Stimulated activated CD4-positive, alpha-beta T cell treated with anti-CD3 and anti-CD28 coated beads, Interleukin-2, amount 100 ng/mL, for 48 hours (primary cell): Measurements from ENCODE around the gene POLD4.
A peak's percentile ranks its signal among the peaks of the same experiment; 100 is the strongest.
"Not testable (repeated sequence)": the region's sequence is repeated elsewhere in the genome, so short reads cannot be mapped to it uniquely, and the experiment has no call there.

Experiments used
- DNase-seq, 2 donors: peaks; one replicate each; pipeline ENCODE4 v3.0.0-alpha.2; 2020

Gene POLD4

DNA sequence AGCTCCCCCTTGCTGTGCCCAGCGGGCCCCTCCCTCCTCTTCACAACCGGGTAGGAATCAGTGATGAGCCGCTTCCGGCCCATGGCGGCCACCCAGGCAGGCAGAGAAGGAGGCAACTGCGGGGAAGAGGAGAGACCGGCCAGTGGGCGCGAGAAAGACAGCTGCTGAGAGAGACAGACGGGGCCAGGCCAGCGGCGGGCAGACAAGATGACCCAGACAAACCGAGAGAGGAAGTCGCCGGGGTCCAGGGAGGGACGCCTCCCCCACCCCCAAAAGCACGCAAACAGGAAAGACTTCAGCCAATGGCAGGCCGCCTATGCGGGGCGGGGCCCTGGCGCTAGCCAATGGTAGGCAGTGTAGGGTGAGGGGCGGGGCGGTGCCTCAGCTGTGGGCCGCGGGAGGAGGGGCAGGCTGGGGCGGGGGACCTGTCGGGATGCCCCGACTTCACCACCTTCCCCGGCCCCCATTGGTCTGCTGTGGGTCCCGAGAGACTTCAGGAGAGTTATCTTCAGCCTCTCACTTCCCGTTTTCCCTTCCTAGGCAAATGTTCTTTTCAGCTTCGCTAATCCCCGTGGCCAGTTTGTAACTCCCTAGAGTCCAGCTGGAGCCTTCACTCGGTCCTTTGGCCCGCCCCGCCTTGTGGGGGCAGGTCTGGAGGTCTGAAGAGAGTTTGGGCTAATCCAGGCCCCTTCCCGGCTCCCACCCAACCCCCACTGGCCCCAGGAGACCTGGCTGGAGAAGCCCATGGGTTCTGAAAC is at the start of gene POLD4:
Gene POLD4 (minus strand): TSS at position 230 of the 758 bp plus-strand sequence. CDS start 147 bp downstream, at position 83.
- peak; percentile 92 to 94 for DNase-seq

DNA sequence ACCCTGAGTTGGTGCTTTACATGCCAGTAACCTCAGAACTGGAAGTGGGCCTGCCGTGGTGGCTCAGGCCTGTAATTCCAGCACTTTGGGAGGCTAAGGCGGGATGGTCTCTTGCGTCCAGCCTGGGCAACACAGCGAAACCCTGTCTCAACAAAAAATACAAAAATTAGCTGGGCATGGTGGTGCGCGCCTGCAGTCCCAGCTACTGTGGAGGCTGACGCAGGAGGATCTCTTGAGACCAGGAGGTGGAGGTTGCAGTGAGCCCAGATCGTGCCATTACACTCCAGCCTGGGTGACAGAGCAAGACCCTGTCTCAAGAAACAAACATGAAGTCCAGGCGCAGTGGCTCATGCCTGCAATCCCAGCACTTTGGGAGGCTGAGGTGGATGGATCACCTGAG is 49.7 kb upstream of the POLD4 start:
- not testable (repeated sequence) for DNase-seq

DNA sequence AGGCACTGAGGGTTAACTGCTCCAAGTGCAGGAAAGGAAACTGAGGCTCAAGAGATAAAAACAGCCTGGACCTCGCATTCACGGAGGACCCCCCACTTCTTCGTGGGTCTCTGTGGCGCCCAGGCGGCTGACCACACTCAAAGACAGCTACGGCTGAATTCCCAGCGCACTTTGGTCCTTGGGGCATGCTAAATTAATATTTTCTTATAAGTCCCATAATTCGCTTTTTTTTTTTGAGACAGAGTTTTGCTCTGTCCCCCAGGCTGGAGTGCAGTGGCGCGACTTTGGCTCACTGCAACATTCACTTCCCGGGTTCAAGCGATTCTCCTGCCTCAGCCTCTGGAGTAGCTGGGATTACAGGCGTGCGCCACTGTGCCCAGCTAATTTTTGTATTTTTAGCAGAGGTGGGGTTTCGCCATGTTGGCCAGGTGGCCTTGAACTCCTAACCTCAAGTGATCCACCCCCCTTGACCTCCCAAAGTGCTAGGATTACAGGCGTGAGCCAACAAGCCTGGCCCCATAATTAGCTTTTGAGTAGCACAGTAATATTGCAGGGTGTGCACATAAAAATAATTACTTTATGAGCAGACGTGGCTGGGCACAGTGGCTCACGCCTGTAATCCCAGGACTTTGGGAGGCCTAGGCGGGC is 49.0 kb upstream of the POLD4 start:
- not testable (repeated sequence) for DNase-seq

DNA sequence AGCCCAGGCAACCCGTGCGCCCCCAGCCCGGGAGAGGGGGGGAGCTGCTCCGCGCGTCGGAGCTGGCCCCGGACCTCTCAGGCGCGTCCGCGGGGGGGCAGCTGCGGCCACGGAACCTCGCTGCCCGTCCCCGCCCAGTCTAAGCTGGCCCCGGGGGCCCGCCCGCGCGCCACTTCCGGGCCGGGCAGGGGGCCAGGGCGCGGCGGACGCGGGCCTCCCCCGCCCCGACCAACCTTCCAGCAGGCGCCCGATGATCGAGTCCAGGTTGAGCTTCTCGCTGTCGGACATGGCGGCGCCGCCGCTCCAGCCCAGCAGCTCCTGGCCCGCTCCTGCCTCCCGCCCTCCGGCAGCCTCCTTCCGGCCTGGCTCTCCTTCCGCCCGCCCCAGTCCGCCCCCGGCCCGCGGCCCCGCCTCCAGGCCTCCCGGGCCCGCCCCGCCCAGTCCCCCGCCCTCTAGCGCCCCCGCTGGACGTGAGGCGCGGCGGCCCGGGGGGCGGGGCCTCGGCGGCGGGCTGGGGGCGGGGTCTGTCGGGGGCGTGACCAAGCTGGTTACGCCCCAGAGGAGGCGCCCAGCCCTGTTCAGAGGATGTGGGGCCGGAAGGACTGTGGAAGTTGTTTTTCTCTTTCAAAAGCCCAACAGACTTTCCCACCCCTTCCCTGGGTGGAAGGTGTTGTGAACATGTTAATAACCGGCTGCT is 48.3 kb upstream of the POLD4 start, which contains the start of gene PPP1CA:
Gene PPP1CA (minus strand): TSS at position 364 of the 697 bp plus-strand sequence. CDS start 76 bp downstream, at position 288.
- peak; percentile 92 to 96 for DNase-seq

DNA sequence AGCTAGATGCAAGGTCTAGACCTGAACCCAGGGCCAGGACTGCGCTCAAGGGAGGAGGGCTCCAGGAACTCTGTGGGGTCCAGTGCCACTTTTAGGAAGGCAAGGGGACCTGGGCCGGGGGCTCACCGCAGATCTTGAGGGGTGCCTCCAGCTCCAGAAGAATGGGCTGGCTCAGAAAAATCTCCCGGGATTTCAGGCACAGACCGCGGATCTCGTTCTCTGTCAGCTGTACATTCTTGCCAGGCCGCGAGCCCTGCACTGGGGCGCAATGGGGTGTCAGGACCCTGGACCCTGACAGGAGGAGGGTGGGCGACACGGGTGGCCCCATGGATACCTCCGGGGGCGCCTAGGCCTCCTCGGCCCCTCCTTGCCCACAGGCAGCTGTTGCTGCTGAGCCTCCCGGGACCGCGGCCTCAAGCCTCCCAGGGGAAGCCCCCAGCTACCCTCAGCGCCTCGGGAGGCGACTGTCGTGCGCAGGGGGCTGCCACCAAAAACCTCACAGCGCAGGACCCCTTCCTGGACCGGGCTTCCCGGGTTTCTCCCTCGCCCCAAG is 47.7 kb upstream of the POLD4 start:
- DNase-seq, result no peak

DNA sequence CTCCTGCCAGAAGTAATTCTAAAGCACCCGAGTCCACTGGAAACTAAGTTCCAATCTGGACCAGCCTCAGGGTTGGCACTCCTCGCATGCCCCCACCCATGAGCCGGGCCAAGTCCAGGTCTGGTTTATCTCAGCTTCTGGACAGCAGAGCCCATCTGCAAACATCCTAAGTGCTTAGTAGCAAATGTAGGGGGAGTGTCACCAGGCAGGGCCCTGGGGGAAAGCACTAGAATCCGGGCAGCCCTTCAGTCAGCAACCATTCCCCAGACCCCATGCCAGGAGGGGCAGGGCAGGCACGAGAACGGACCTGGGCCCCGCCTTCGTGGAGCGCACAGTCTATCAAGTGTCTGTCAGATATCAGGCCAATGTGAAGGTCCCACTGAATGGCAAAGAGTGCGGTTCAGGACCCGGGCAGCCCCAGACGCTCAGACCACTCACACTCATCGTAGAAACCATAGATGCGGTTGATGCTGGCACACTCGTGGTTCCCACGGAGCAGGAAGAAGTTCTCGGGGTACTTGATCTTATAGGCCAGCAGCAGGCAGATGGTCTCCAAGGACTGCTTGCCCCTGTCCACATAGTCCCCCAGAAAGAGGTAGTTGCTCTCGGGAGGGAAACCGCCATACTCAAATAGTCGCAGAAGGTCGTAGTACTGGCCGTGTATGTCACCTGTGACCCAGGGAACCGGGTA is 47.0 kb upstream of the POLD4 start:
- no peak for DNase-seq

DNA sequence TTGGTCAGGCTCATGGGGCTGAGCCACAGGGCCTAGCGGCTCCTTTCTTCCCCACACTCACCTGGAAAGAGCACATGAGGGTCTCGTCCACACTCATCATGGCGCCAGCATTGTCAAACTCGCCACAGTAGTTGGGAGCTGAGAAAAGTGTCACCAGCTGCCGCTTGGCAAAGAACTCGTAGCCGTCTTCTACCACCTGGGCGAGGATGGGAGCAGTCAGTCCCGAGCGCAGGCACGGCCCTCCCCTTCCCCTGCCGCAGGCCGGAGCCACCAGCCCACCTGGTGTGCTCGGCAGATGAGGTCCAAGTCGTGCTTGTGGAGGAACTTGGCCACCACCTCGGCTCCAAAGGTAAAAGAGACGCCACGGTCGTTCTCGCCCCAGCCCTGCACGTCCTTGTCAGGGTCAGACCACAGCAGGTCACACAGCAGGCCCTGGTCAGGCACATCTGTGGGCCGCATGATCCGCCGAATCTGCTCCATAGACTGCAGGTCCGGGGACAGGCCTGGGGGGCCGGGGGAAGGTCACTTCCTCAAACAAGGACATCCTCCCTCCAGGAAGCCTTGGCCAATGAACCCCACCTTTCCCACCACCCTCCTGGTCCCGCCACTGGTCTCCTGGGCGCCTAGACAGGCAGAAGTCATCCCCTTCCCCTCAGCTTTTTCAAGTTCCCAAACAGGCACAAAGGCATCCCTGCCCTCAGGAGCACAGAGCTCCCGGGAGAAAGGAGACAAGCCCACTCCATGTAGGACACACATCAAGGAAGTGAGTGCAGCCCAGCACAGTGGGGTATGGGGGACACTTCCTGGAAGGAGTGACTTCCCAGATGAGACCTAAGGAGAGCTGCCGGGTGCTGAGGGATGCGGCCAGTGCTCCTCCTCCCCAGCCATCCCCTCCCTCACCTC is 45.6 kb upstream of the POLD4 start:
- DNase-seq, result no peak

DNA sequence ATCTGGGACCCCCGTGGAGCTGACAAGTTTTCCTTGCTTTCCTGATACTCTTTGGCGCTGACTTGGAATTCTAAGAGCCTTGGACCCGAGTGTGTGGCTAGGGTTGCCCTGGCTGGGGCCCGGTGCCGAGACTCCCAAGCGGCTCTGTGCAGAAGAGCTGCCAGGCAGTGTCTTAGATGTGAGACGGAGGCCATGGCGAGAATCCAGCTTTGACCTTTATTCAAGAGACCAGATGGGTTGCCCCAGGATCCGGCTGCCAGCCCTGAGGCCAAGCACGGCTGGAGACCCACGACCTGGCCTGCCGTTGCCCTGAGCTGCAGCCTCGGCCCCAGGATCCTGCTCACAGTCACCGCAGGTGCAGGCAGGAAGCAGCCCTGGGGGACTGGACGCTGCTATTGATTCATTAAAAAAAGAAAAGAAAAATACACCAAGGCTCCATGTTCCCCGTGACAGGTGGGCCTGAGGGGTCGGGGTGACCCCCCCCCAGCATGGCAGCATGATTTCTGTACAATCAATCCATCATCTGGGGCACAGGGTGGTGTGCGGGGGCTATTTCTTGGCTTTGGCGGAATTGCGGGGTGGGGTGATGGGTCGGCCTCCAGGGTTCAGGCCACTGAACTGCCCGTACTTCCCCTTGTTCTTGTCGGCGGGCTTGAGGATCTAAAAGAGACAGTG is 44.8 kb upstream of the POLD4 start:
- DNase-seq, result no peak

DNA sequence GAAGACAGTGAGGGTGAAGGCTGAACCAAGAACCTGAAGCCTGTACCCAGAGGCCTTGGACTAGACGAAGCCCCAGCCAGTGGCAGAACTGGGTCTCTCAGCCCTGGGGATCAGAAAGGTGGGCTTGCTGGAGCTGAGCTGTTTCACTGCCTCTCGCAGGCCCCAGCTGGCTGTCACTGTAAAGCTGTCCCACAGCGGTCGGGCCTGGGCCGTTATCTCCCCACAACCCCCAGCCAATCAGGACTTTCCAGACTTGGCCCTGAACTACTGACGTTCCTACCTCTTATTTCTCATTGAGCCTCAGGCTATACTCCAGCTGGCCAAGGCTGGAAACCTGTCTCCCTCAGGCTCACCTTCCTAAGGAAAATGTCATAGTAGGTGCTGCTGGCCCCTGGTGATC is 44.2 kb upstream of the POLD4 start:
- DNase-seq, result no peak

DNA sequence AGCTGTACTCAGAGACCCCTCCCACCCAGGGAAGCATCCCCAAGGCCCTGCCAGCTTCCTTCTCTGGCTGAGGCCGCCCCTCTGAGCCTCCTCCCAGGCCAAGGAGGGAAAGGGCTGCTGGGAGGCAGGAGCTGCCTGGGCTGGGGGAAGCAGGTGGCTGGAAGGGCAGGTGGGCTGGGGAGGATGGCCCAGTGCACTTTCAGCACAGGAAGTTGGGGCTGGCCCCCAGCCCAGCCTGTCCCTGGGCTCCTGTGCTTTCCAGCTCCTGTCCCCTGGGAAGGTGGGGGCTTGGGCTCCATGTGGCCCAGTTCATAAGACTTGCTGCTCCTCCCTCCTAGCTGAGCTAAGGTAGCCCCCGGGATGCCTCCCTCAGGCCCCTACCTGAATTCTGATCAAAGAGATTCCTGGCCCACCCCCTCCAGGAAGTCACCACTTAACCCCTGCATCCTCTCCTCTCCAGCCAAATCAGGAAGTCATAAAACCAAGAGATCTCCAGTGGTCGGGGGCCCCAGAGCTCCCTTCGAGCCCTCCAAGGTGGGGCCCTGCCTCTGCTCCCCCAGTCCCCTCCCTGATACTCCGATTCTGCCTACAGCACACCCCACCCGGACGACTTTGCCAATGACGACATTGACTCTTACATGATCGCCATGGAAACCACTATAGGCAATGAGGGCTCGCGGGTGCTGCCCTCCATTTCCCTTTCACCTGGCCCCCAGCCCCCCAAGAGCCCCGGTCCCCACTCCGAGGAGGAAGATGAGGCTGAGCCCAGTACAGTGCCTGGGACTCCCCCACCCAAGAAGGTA is 43.4 kb upstream of the POLD4 start:
- no peak for DNase-seq

DNA sequence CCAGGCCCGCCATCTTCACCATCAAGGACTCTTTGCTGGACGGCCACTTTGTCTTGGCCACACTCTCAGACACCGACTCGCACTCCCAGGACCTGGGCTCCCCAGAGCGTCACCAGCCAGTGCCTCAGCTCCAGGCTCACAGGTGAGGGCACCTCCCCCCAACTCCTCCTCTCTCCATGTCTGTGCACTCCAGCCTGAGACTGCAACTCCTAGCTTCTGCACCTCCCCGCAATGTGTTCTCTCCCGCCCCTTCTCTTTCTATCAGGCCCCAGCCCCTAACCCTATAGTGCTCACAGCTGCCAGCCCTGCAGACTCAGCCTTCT is 42.9 kb upstream of the POLD4 start:
- DNase-seq, result no peak

DNA sequence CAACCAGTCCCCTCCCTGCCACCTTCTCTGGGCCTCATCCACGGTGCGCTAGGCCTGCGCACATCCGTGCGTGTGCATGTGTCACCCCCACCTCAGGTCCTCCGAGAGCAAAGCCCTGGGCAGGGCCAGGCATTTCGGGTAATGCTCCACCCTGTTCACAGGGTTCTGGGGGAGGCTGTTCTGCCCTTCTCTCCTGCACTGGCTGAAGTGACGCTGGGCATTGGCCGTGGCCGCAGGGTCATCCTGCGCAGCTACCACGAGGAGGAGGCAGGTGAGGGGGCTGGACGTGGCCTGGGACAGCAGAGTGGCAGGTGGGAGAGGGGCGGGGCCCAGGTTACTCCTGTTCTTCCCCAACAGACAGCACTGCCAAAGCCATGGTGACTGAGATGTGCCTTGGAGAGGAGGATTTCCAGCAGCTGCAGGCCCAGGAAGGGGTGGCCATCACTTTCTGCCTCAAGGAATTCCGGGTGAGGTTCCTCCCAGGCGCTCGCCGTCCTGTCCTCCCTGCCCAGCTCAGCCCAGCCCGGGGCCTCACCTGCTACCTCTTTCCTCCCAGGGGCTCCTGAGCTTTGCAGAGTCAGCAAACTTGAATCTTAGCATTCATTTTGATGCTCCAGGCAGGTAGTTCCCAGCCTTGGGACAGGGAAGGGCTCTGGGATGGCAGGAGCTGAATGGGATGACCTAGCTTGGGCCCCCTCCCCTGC is 42.4 kb upstream of the POLD4 start:
- DNase-seq, result no peak

DNA sequence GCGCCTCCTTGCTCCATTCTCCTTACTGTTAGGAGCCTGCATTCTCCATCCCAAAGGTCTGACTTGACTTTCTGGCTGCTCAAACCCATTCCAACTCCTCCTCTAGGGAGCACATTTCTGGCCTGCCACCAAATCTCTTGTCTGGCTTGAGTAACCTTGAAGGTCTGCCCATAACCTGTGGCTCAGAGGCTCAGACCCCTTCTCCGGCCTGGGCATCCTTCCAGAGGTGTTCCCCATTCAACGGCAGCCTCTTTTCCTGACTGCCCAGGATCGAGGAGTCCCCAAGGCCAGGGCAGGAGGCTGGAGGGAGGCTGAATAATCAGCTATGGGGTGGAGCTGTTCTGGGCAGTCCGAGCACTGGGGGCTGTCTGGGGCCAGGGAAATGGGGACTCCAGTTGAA is 40.6 kb upstream of the POLD4 start:
- no peak for DNase-seq

DNA sequence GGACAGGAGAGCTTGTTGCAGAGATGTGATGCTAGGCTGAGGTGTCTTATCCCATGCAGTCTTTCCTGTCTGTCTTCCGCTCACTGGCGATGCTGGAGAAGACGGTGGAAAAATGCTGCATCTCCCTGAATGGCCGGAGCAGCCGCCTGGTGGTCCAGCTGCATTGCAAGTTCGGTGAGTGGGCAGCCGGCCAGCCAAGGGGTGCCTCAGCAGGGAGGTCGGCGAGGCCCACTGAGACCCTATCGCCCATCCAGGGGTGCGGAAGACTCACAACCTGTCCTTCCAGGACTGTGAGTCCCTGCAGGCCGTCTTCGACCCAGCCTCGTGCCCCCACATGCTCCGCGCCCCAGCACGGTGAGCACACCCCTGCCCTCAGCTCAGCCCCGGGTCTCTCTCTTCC is 40.1 kb upstream of the POLD4 start:
- no peak for DNase-seq

DNA sequence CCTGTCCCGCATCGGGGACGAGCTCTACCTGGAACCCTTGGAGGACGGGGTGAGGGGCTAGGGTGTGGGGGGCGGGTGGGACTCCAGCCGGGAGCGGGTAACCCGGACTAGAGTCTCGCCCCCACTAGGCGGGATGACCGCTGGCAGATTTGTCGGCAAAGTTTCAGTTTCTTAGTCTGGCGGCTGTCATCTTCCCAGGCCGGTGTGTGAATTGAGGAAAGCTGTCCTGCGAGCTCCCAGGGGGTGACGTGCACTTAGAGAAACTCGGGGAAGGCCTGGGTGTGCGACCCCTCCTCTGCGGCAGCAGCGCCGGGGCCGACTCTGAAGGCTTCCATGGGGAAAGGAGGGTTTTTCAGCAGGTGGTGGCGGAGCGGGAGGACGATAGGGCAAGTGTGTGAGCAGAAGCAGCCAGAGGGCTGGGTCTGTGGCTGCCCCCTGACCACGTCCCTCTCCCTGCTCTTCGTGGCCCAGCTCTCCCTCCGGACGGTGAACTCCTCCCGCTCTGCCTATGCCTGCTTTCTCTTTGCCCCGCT is 38.9 kb upstream of the POLD4 start:
- no peak for DNase-seq

DNA sequence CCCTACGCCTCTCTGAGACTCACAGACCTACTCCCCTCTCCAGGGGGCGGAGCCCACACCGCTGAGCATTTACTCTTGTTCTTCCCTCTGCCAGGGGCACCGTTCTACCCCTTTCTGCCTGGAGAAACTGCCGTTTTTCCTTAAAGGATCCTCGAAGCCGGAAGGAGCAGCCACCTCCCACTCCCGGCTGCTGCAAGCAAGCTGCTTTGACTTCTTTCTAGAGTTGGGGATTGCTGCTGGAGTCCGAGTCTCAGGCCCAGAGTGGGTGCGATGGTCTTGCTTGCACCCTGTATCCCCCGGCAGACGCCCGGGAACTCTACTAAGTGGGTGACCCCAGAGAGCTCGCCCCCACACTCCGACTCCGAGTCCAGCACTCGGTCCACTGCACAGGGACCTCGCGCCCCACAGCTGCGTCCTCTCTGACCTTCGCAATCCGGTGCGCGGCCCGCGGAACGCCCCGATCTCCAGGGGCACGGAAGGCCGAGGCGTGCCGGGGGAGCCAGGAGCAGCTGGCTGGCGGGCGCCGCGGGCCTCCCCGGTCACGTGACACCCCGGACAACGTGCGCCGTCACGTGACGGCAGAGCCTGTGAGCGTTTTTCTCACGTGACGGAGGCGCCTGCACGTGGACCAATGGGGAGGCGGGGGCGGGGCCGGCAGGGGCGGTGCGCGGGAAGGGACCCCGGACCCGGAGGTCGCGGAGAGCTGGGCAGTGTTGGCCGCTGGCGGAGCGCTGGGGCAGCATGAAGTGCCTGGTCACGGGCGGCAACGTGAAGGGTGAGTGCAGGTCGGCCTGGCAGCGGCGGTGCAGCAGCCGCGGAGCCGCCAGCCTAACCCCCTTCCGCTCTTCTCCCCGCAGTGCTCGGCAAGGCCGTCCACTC is 38.2 kb upstream of the POLD4 start, which contains the start of gene RAD9A:
Gene RAD9A (plus strand): TSS at position 683 of the 879 bp plus-strand sequence. CDS start 59 bp downstream, at position 742.
- DNase-seq, result peak; percentile 90 to 92

DNA sequence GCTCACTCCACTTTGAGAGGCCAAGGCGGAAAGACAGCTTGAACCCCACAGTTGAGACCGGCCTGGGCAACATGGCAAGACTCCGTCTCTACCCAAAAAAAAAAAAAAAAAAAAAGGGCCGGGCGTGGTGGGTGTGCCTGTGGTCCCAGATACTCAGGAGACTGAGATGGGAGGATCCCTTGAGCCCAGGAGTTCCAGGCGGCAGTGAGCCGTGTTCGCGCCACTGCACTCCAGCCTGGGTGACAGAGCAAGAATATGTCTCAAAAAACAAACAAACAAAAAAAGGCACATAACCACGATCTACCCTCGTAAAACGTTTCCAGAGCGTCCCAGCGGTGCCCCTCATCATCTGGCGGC is 37.6 kb upstream of the POLD4 start:
- DNase-seq, result no peak

DNA sequence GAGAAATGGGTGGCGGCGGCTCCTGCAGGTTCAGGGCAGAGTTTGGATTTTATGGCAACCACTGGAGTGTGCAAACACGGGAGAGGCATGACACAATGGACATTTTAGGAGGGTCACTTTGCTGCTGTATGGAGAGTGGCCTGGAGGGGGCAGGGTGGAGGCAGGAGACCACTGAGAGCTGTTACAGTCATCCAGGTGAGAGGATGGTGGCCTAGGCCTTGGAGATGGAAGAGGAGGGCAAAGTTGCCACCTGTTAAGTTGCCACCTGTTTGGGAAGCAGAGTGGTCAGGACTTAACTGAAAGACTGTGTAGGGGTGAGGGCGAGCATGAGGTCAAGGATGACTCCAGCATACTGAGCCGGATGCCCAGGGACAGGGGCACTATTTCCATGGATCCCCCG is 36.1 kb upstream of the POLD4 start:
- no peak for DNase-seq
